Suppressor macrophage (primary cell): ENCODE data around the gene ITGB6.

Experiments
- DNase-seq, 4 experiments: peaks; one replicate each; pipeline ENCODE4 v3.0.0-alpha.2; 2020 to 2022
- total RNA-seq, 17 experiments: gene quantifications; one replicate each; lab custom pipeline; 2026; ENCODE audit warnings: mixed read lengths in 6 of 17, inconsistent platforms in 3 of 17; lab: John Stamatoyannopoulos, UW

ITGB6 gene, protein sequence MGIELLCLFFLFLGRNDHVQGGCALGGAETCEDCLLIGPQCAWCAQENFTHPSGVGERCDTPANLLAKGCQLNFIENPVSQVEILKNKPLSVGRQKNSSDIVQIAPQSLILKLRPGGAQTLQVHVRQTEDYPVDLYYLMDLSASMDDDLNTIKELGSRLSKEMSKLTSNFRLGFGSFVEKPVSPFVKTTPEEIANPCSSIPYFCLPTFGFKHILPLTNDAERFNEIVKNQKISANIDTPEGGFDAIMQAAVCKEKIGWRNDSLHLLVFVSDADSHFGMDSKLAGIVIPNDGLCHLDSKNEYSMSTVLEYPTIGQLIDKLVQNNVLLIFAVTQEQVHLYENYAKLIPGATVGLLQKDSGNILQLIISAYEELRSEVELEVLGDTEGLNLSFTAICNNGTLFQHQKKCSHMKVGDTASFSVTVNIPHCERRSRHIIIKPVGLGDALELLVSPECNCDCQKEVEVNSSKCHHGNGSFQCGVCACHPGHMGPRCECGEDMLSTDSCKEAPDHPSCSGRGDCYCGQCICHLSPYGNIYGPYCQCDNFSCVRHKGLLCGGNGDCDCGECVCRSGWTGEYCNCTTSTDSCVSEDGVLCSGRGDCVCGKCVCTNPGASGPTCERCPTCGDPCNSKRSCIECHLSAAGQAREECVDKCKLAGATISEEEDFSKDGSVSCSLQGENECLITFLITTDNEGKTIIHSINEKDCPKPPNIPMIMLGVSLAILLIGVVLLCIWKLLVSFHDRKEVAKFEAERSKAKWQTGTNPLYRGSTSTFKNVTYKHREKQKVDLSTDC
- 0 to 2.1 (median 0) reads per million in 17 experiments for total RNA-seq

DNA sequence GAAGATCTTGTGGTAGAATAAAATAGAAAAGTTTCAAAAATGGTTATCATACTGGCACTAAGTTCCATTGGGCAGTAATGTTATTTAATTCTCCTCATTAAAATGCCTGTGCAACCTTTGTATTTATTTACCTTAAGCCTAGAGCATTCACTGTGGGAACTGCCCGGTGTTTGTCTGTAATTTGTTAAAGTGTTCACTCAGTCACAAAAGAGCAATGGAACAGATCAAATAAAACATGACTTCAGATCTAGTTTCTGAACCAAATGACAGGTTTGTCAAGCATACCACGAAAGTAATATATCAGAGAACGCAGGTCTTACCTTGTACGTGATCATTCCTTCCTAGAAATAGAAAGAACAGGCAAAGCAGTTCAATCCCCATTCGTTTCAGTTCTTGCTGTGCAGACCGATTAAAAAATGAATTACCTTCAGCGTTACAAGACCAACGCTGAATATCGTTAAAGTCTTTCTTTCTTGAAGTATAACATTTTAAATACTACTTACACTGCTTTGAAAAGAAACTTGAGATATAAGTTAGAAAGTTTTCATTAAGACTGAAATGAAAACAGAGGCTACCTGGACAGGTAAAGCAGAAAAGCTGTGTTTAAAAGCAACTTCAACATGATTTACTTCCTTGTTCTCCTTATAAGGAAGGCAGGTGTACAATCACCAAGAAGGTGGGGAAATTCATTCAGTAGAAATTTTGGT, at the start of gene ITGB6:
Gene ITGB6, minus strand, starts transcription at position 590 of the 707 bp plus-strand sequence. Its CDS starts 209 bp downstream, at position 381.
- no peak for DNase-seq

DNA sequence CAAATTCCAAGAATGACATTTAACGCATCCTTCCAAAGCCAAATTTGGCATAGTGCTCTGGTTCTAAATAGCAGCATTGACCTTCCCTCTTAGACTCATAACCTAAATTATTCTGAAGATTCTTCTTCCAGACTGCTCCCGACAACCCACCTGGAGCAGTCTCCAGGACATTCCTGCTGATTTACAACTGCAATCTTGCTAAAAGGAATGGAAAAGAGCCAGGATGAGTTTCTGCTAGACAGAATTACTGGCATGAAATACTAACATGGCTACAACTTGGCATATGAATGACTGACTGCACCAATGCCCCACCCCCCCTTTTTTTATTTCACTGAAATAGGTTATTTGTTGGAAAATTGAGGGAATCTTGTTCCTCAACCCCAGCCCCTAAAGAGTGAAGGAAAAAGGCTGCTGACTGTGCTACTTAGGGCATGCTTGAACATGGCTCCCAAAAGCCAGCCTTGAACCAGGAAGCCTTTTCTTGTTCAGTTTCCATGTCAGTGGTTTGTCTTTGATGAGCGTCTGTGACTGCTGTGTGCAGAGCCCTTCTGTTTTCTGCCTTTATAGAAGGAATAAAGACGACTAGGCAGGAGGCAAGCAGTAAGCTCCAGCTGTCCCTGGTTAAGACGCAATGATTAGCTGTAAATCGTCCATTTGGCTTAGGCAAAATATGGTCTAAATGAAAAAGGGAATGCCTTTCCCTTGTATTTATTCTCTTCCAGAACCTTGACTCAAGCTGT, 47.4 kb upstream of the ITGB6 start:
- no peak for DNase-seq

DNA sequence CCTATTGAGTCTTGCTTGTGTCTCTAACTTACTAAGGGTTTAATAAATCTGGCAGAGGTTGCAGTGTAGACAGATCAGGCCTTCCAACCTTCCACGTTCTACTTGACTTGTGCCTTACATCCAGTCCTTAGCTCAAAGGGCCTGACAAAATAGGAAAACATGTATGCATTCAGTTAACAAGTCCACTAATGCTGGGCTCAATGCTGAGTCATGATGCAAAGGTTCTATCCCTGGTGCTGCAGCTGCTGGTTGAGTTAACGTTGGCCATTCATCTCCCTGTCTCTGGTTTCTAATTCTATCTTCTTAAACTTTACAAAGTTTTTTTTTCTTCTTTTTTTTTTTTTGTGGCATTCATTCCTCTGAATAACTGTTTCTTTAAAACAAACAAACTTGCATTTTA, 46.3 kb upstream of the ITGB6 start:
- DNase-seq = no peak

DNA sequence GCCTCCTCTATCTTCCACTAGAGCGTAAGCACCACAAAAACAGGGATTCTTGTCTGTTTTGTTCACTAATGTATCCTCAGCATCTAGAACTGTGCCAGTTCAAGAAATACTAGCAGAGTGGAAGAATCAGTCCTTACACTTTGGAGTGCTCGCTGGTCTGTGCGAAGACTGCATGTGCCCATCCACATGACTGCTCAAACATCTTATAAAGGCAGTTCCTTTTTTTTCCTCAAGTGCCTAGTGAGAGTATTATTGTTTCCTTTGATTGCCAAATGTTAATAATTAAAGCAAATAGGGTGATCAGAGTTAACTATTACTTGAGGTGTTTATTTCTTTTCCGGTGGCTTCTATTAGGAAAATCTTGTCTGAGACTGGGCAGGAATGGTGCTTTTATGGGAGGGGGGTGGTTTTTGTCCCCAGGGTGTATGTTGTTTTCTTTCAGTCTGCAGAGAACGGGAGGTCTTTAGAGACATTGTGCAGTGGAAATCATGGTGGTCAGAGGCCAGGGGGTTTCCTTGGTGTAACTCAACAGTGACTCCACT, 45.6 kb upstream of the ITGB6 start:
- peak; percentile 26 to 68 (median 54) for DNase-seq

DNA sequence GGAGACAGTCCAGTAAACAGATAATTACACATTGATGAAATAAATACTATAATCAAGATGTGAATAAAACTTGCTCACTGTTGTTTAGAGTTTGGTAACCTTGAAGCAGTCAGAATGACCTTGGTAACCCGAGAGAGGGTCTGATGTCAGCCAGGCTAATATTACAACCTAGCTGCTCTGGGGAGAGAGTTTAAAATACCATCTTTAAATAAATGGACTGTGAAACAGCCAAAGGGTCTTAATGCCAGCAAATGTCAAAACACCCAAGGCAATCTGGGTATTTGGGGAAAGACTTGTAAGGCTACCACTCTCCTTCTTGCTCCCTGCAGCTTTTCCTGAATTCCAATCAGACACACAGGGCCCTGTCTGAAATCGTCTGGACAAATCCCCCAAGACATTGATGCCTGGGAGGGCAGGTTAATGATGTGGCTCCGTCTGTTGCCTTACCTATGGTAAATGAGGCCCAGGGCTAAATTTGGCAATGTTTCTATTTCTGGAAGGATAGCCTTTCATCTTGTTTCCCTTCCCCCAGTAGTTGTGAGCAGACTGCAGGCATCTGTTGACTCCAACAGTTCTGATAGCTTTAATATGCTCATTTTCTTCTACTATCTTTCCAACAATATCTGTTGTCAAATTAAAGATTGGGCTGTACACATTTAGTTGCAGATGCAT, 43.0 kb upstream of the ITGB6 start:
- no peak for DNase-seq

DNA sequence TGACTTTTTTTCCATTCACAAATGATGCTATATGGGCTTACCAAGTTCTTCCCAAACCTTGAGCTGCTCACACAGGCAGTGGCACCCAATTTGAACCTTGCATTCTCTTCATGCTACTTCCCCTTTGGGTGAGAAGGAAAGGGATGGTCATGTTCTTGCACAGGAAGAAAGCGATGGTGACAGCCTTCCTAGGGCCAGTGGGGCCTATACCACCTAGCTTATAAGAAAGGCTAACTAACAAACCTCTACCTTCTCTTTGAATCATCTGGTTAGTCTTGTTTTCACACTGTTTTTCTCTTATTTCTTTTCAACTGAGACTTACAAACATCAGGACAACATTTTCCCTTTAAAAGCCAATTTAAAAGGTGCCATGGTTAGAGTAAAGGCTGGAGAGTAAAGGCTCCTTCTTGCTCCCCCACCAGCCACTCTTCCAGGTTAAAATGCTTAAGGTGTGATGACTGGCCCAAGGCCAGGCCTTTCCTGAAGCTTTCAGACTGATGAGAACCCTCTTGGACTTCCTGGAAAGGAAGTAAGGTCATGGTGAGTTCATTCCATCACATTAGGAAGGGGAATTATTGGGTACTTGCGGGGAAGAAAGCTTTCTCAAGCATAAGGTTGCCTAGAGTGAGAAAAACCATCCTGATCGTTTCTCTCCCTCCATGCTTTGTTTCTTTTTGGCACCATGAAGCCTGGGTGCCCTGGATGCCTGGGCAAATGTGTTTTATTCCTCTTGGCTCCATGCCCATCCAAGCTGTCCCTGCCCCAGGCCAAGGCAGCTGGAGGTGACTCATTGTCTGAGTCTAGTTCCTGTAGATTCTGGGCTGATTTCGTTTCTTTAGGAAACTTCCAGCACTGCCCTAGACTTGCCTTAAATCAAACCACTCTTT, 41.4 kb upstream of the ITGB6 start:
- DNase-seq = peak; percentile 75 to 91 (median 85)

DNA sequence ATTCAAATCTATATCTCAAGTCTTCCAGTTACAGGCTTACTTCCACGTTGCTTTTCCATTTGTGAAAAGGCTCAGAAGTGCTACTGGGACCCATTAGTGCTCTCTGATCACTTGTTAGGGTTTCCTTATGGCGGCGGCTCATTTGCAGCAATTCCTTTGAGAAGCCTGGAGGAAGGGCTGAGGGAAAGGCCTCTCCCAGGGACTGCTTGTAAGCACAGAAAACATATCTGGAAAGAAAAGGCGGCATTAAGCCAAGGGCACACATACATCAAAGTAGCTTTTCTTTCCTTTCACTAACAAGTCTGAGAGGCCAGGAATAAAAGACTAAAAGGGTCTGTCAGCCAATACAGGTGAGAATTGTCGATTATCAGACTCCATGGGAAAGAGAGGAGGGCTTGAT, 39.4 kb upstream of the ITGB6 start:
- no peak for DNase-seq

DNA sequence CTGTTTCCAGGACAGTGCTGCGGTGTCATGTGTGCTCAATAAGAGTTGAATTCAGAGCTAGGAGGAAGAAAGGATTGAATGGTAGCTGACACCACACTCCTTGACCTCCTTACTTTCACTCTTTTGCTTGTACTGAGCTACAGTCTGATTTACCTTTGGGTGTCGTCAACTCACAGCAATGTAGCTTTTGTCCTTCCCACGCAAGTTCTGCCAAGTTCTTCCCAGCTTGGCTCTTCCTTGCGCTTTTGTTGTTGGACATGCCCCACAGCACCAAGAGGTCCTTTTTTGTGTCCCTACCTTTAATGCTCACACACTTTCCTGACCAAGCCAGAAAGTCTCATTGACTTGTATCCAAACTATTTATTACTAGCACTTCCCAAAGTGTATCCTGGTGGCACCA, 38.3 kb upstream of the ITGB6 start:
- no peak for DNase-seq

DNA sequence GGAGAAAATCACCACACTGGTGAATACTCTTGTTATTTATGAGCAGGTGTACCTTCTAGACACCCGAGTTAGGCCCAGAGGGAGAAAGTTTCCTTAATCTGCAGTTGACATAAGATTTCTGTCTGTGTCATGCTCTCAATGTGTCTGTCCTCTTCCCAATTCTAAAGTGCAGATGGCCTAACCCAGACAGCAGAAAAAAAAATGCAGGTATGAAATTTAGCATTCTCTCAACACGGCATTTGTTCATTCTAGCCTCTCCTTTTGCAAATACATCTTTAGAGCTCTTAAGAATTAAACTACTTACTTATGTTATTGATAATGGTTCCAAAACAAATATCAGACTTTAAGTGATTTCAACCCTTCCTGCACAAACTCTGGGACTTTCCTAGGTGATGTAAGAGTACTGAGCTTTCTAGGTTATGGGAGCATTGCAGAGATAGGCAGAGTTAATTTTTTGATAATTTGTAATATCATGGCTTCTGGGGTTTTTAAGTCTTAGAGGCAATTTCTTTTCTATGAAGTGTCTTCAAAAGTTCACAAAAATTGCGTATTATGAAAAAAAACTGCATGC, 32.9 kb upstream of the ITGB6 start:
- DNase-seq = no peak

DNA sequence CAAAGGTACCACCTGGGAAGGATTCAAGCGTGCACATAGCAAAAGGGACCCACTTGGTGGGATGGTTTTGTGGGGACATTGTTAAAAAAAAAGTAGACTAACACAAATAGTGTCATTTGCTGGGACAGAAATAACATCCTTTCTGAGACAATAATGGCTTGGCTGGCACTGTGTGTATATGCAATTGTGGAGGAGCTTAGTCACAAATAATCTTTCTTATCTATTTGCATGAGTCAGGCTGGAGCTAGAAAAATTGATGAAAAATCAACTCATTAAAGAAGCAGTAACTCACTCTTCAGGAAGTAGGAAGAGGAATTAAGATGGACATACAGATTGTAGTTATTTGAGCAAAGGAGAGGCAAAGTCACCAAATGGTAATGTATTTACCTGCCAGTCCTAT, 29.5 kb upstream of the ITGB6 start:
- no peak for DNase-seq

DNA sequence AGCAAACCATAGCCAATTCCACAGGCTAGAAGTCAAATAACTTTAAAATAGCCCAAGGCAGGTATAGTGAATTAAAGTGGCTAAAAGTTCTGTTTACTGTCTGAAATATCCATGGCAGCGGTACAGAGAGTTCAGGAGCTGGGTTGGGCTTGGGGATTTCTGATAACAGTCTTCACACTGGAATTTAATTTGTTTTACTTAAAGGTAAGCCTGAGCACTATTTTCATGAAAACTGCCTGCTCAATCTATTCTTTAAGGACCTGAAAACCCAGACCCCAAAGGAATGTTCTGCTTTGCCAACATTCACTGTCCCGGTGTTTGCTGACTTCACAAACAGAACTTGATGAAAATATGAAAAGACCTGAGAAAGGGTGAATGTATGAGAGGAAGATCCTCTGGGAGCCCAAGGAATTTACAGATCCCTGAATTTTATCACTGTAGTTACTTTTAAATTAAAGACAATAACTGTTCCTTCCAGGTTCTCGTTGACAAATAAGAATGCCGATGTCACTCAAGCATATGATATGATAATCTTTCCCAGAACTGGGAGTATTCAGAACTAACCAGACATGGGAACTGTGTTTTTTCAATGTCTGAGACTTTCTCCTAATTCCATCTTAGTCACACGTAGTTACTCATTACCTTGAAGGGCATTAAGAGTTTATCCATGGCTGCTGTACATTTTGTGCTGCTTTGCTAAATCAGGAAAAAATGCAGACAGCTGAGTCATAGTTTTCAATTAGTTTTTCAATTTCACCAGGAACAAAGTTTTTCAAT, 28.3 kb upstream of the ITGB6 start:
- DNase-seq = no peak

DNA sequence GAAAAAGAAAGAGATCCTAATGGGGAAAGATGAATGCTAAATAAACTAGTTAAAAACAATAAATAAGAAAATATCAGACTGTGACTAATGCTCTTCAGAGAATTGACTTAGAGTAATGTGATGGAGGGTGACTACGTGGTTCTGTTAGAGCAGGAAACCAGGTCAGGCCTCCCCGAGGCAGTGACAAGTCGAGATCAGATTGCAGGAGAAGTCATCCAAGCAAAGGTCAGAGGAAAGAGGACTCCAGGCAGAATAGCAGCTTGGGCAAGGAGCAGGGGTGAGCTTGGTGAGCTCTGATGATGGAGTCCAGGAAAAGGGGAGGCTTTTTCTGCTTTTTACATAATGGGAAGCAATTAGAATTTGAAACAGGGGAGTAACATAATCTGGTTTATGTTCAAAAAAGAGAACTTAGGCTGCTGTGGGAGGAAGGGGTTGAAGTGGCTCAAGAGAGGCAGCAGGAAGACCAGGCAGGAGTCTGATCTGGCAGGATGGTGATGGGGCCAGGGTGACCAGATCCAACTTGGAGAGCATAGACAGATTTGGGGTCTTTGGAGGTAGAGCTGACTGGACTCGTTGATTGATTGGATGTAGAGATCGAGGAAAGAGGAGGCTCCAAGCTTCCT, 27.3 kb upstream of the ITGB6 start:
- DNase-seq = peak; percentile 21 to 65 (median 52)

DNA sequence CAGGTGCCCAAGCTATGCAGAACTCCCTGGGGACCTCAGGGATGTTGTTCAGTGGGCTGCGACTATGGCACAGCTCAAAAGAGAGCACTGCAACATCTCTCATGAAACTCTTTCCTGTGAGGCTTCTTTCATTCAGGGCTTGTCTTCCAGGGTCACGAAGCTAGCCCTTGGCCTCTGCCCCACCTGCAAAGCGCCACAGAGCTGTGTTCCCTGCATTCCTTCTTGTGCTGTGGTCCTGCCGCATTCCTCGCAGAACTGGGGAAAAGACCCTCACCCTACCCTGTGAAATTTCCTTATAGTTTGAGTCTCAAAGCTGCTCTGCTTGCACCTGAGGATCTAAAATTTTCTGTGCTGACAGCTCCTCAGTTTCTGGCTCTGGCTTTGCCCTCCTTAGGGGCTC, 26.3 kb upstream of the ITGB6 start:
- no peak for DNase-seq

DNA sequence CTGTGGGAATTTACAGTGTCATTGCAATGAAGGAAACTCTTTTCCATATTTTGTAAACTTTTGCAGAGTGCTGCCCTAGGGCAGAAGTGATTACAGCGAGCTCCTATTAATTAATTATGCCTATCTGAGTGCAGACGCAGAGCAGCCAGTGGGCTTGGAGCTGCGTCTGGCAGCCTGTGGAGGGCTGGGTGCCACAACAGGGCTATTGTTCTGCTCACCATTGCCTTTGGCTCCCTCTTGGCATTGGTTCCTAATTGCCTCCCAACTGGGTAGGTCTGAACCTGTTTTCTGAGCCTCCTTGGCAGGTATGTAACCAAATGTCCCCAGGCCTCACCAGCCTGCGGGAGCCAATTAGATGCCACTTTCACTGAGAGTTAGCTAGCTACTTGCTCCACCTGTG, 25.6 kb upstream of the ITGB6 start:
- DNase-seq = no peak

DNA sequence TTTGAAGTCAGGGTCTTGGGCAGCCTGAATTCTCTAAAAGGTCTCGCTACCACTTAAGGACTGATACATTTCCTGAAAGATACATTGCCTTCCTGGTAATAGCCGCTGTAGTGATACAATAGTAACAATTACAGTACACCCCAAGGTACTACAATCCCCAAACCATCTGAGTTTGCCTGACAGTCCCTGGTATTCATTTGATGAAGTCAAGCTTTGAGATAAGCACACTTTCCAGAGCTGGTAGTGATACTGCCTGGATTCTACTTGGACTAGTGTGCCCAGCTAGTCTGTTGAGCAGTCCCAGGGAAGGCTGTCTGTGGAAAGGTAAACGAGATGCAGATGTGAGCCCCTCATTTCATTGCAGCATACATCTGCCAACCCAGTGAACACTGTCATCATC, 24.4 kb upstream of the ITGB6 start:
- no peak for DNase-seq

DNA sequence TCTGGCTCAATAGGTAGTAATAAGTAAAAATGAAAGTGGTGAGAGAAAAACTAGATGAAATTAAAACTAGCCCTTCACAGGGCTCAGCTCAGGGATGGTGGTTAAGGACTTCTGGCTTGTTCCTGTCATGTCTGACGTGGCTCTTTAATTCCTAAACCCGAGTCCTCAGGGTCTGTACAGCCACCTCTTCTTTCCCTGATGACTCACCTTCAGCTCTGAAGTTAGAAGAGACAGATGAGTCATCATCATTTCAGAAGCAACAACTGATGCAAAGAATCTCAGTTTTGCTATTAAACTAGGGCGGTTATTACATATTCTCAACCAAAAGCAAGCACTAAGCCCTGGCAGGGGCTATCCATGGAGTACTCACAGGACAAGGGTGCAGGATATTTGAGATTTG, 24.0 kb upstream of the ITGB6 start:
- DNase-seq = peak; percentile 23 to 74 (median 65)

DNA sequence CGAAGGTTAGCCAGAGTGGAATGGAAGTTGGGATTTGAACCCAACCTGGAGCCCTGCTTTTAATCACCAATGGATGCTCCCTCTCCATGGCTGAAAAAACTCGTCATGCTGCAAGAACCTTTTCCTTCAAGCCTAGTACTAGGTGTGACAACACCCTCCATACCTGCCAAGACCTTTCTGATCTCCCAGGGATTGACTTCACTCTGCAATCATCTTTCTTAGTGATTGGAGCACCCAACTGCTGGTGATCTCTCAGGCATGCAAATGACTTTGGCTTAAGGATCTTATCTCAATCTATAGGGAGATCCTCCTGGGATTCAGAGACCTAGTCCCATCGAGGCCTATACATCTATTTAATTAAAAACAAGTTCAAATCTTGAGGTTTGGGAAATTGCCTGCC, 23.5 kb upstream of the ITGB6 start:
- no peak for DNase-seq

DNA sequence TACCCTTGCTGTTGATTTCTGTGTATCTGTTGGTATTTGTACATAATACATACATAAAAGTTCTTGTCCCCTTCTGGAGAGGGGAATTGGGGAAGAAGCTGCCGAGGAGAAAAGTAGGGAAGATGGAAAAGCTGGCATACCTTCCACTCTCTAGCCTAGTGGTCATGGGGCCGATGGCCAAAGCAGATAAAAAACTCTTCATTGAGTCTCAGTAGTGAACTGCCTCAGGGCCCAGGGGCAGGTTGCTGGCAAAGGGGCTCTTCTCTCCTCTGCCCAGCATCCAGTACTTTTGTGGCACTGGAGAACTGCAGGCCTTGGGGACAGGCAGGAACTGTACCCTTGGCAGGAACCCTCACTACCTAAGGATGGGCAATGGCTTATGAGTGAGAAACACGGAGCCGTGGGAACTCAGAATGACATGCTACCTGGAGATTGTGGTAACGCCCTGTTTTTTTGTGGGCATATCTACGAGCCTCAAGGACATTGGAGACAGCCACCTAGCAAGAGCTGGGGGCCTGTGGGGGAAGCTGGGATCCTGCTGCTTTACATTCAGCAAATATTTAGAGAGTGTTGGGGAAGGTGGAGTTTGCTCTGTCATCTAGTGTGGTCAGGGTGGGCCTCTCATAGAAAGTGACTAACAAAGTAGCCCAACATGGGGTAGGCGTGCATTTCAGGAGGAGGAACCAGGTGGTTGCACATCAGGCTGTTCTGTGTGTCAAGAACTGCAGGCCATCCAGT, 22.6 kb upstream of the ITGB6 start:
- peak in 1 of 4 experiments; percentile 11 for DNase-seq
